IMR-90 (cell line): ENCODE results near the gene TDRD7. TPM values are rescaled to one million over a fixed set of nuclear protein-coding genes. Genes with fewer than 3 reads are reported as not detected.
"Not testable (repeated sequence)": the region's sequence is repeated elsewhere in the genome, so short reads cannot be mapped to it uniquely, and the experiment has no call there.

Source experiments
- ATAC-seq: fragments of 200-7000 bp; cut with Tn5 transposase; 2 replicates; pipeline ENCODE4 v1.9.1; 2020; ENCODE audit warnings: low read depth, mild to moderate bottlenecking, moderate library complexity
- BruUV-seq: library from RNA; stranded (reverse); fragments of 400-500 nt; replicated peaks from 2 replicates; lab custom pipeline; 2021; lab: Mats Ljungman, UMichigan
- CTCF ChIA-PET: fragments of 300-600 bp; formaldehyde crosslinking; extraction: SDS; loops from one replicate; lab custom pipeline; 2021; ENCODE audit warnings: antibody characterized with exemption; lab: Yijun Ruan, JAX
- POLR2A ChIA-PET: fragments of 300-600 bp; sonication (Branson Sonifier 250); formaldehyde crosslinking; loops from one replicate; lab custom pipeline; 2022; ENCODE audit warnings: antibody characterized with exemption; ENCODE audit not compliant: unreplicated experiment; lab: Charles Lee
- DNase-seq: peaks from one replicate; pipeline ENCODE4 v3.0.0; 2013
- H2AFZ ChIP-seq: replicated peaks from 2 replicates; pipeline ENCODE3; 2013; ENCODE audit warnings: low read length, mild to moderate bottlenecking; ENCODE audit not compliant: poor library complexity
- H2AK5ac ChIP-seq: 2 replicates; pipeline ENCODE4 v1.6.1; 2013; ENCODE audit warnings: low read depth, low read length, inconsistent platforms
- H2AK9ac ChIP-seq: replicated peaks from 2 replicates; pipeline ENCODE3; 2013; ENCODE audit warnings: mild to moderate bottlenecking, low read depth, low read length, moderate library complexity; ENCODE audit not compliant: poor library complexity
- H2BK120ac ChIP-seq: 2 replicates; pipeline ENCODE4 v1.6.1; 2013; ENCODE audit warnings: low read depth, low read length, inconsistent platforms
- H2BK15ac ChIP-seq: 3 replicates; pipeline ENCODE4 v1.6.1; 2013; ENCODE audit warnings: low read depth, low read length, inconsistent platforms
- H2BK20ac ChIP-seq: 2 replicates; pipeline ENCODE4 v1.6.1; 2013; ENCODE audit warnings: low read depth, mild to moderate bottlenecking, inconsistent platforms, low read length, moderate library complexity
- H2BK5ac ChIP-seq: 2 replicates; pipeline ENCODE4 v1.6.1; 2013; ENCODE audit warnings: mild to moderate bottlenecking, low read depth, low read length, inconsistent platforms; ENCODE audit not compliant: poor library complexity, severe bottlenecking
- H3K14ac ChIP-seq: replicated peaks from 2 replicates; pipeline ENCODE4 v1.6.1; 2013; ENCODE audit warnings: low read depth, low read length, inconsistent platforms
- H3K18ac ChIP-seq: 2 replicates; pipeline ENCODE4 v1.6.1; 2013; ENCODE audit warnings: low read depth, low read length, control low read depth
- H3K23ac ChIP-seq: 2 replicates; pipeline ENCODE4 v1.6.1; 2013; ENCODE audit warnings: low read depth, low read length, inconsistent platforms
- H3K27ac ChIP-seq: 2 replicates; pipeline ENCODE4 v1.5.1; 2013; ENCODE audit warnings: mild to moderate bottlenecking, control low read depth, low read length; ENCODE audit not compliant: insufficient read depth
- H3K27me3 ChIP-seq: 2 replicates; pipeline ENCODE4 v1.6.1; 2013; ENCODE audit warnings: low read length; ENCODE audit not compliant: control insufficient read depth, insufficient read depth
- H3K36me3 ChIP-seq: 2 replicates; pipeline ENCODE4 v1.6.1; 2013; ENCODE audit warnings: low read length, mixed read lengths; ENCODE audit not compliant: control insufficient read depth, insufficient read depth
- H3K4ac ChIP-seq: 2 replicates; pipeline ENCODE4 v1.6.1; 2013; ENCODE audit warnings: low read depth, low read length, inconsistent platforms
- H3K4me1 ChIP-seq: 2 replicates; pipeline ENCODE4 v1.6.1; 2013; ENCODE audit warnings: low read length, mixed read lengths; ENCODE audit not compliant: control insufficient read depth, insufficient read depth
- H3K4me2 ChIP-seq: 2 replicates; pipeline ENCODE4 v1.6.1; 2013; ENCODE audit warnings: low read depth, mild to moderate bottlenecking, control low read depth, low read length, moderate library complexity
- H3K4me3 ChIP-seq: 2 replicates; pipeline ENCODE4 v1.5.1; 2013; ENCODE audit warnings: low read depth, mild to moderate bottlenecking, control low read depth, low read length, moderate library complexity; ENCODE audit not compliant: insufficient read depth
- H3K56ac ChIP-seq: 2 replicates; pipeline ENCODE4 v1.6.1; 2013; ENCODE audit warnings: low read length, inconsistent platforms; ENCODE audit not compliant: insufficient read depth; ENCODE audit errors: extremely low read depth
- H3K79me1 ChIP-seq, 2 experiments: 2 replicates each; pipeline ENCODE4 v1.6.1; 2013; ENCODE audit warnings: low read length in 2 of 2, inconsistent platforms in 1 of 2, low read depth in 1 of 2
- H3K9ac ChIP-seq: 2 replicates; pipeline ENCODE4 v1.6.1; 2013; ENCODE audit warnings: low read depth, low read length, control low read depth
- H3K9me1 ChIP-seq: 2 replicates; pipeline ENCODE4 v1.6.1; 2013; ENCODE audit warnings: low read length, inconsistent platforms; ENCODE audit not compliant: insufficient read depth
- H3K9me3 ChIP-seq: 2 replicates; pipeline ENCODE4 v1.6.1; 2013; ENCODE audit warnings: low read length; ENCODE audit not compliant: control insufficient read depth, insufficient read depth
- H4K20me1 ChIP-seq: 2 replicates; pipeline ENCODE4 v1.6.1; 2013; ENCODE audit warnings: low read length, inconsistent platforms; ENCODE audit not compliant: insufficient read depth
- H4K5ac ChIP-seq: 2 replicates; pipeline ENCODE4 v1.6.1; 2013; ENCODE audit warnings: mild to moderate bottlenecking, low read depth, low read length, control low read depth
- H4K8ac ChIP-seq, 2 experiments: 2 replicates each; pipeline ENCODE4 v1.6.1; 2013; ENCODE audit warnings: low read depth in 2 of 2, low read length in 2 of 2, control low read depth in 1 of 2, inconsistent platforms in 1 of 2
- H4K91ac ChIP-seq: 2 replicates; pipeline ENCODE4 v1.6.1; 2013; ENCODE audit warnings: low read depth, low read length, inconsistent platforms; ENCODE audit not compliant: insufficient read depth
- WGBS, 2 experiments: methylation state at CpG; one replicate each; pipeline versions ENCODE4 v1.1.5 to v1.1.7; 2013; ENCODE audit warnings: missing lambda C conversion rate in 2 of 2; ENCODE audit not compliant: insufficient read length in 1 of 2; ENCODE audit errors: extremely low coverage in 2 of 2; 5-methylcytosine and 5-hydroxymethylcytosine counted together
- dilution Hi-C: fragments of 300-500 bp; cut with HindIII; formaldehyde crosslinking; loops from one replicate; pipeline ENCODE4 v1.14.3; 2018; ENCODE audit warnings: low sequenced_read_pairs; ENCODE audit not compliant: unreplicated experiment
- in situ Hi-C: fragments of 300-500 bp; cut with MboI; formaldehyde crosslinking; loops from 3 replicates; pipeline ENCODE4 v1.14.3; 2019; ENCODE audit warnings: low sequenced_read_pairs, inconsistent platforms, mixed read lengths
- intact Hi-C: fragments of 100-400 bp; cut with micrococcal nuclease; formaldehyde crosslinking; loops from 2 replicates; pipeline ENCODE4 v1.10.0; 2022
- polyA plus RNA-seq, 3 experiments: library from polyadenylated mRNA; depleted of rRNA; stranded (reverse); fragments of >200 nt; gene quantifications; 2 replicates each; pipeline ENCODE4 v1.2.3, GENCODE V29; 2012; ENCODE audit warnings: low replicate concordance in 1 of 3
- total RNA-seq: library from RNA; depleted of rRNA; stranded (reverse); fragments of >200 nt; gene quantifications from 2 replicates; pipeline ENCODE4 v1.2.3, GENCODE V29; 2012

TDRD7 gene
- total and polyA plus RNA-seq, 2 of the 4 experiments (the other 2 are of a cell fraction): 4.4 to 9.7 TPM

DNA sequence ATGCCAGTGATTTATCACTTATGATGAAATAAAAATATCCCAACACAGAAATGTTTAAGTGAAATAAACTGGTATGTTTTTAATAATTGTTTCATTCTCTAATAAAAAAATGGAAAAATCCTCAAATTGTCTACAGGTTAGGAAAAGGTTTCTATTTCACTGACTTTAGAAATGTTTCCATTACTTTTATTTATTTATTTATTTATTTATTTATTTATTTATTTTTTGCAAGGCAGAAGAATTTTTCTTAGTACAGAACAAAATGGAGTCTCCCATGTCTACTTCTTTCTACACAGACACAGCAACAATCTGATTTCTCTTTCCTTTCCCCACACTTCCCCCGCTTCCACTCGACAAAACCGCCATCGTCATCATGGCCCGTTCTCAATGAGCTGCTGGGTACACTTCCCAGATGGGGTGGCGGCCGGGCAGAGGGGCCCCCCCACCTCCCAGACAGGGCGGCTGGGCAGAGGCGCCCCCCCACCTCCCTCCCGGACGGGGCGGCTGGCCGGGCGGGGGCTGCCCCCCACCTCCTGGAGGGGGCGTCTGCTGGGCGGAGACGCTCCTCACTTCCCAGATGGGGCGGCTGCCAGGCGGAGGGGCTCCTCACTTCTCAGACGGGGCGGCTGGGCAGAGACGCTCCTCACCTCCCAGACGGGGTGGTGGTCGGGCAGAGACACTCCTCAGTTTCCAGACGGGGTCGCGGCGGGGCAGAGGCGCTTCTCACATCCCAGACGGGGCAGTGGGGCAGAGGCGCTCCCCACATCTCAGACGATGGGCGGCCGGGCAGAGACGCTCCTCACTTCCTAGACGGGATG is 85.9 kb downstream of the TDRD7 start:
- ATAC-seq, intact Hi-C loops, H3K9me3 ChIP-seq, H3K4me1 ChIP-seq, H3K23ac ChIP-seq, H4K20me1 ChIP-seq, H3K18ac ChIP-seq, H2BK5ac ChIP-seq, H4K91ac ChIP-seq, H3K79me1 ChIP-seq, H4K5ac ChIP-seq, H3K9me1 ChIP-seq, H2BK20ac ChIP-seq, H3K14ac ChIP-seq, dilution Hi-C loops, H2AFZ ChIP-seq, CTCF ChIA-PET, H3K9ac ChIP-seq, H3K56ac ChIP-seq, H2BK15ac ChIP-seq, H3K27ac ChIP-seq, H3K36me3 ChIP-seq, POLR2A ChIA-PET, BruUV-seq, H3K4ac ChIP-seq, H3K4me3 ChIP-seq, H3K4me2 ChIP-seq, H2AK9ac ChIP-seq, DNase-seq, H4K8ac ChIP-seq, H2BK120ac ChIP-seq, H2AK5ac ChIP-seq, in situ Hi-C loops: not testable (repeated sequence)
- WGBS, 2 experiments: 96% methylated on average over 5 of the region's 36 CpGs; no CpG with 5 or more reads in 1 of the 2 experiments
- peaks cover 13% of the 10 kb centered on the region for H3K27me3 ChIP-seq

GRCh38 chr9:97498846-97499245 is 87.0 kb downstream of the TDRD7 start:
- CTCF ChIA-PET, H2AK9ac ChIP-seq, H3K9ac ChIP-seq, H4K8ac ChIP-seq, H3K4ac ChIP-seq, H4K5ac ChIP-seq, ATAC-seq, POLR2A ChIA-PET, H3K27ac ChIP-seq, H4K20me1 ChIP-seq, dilution Hi-C loops, H2BK20ac ChIP-seq, H2BK15ac ChIP-seq, H3K18ac ChIP-seq, intact Hi-C loops, H3K14ac ChIP-seq, BruUV-seq, H3K4me3 ChIP-seq, H3K4me2 ChIP-seq, H2AFZ ChIP-seq, H2BK120ac ChIP-seq, H3K23ac ChIP-seq, H2AK5ac ChIP-seq, H3K79me1 ChIP-seq, H3K4me1 ChIP-seq, H2BK5ac ChIP-seq, H3K56ac ChIP-seq, H3K36me3 ChIP-seq, H4K91ac ChIP-seq, H3K9me1 ChIP-seq, H3K9me3 ChIP-seq, in situ Hi-C loops: not testable (repeated sequence)
- no CpG with 5 or more reads among the region's 5 CpGs for WGBS, 2 experiments
- peaks cover 23% of the 10 kb centered on the region for H3K27me3 ChIP-seq
- peak; percentile 18 for DNase-seq
